Testis (tissue), 2 donors: Measurements from ENCODE around the gene GMPR.

ENCODE experiments used
- CTCF ChIP-seq, 3 experiments: fragments of 450-650 bp in 2 of 3; fragments of 200-600 bp in 1 of 3; sonication (generic) in 1 of 3; IDR thresholded peaks; one replicate each; pipeline ENCODE4 v1.5.1; 2016 to 2019; ENCODE audit warnings: antibody characterized with exemption in 3 of 3, mild to moderate bottlenecking in 2 of 3, moderate library complexity in 1 of 3
- POLR2A ChIP-seq: fragments of 450-650 bp; IDR thresholded peaks from one replicate; pipeline ENCODE4 v1.6.1; 2017; ENCODE audit warnings: antibody characterized with exemption, mild to moderate bottlenecking, moderate library complexity

DNA sequence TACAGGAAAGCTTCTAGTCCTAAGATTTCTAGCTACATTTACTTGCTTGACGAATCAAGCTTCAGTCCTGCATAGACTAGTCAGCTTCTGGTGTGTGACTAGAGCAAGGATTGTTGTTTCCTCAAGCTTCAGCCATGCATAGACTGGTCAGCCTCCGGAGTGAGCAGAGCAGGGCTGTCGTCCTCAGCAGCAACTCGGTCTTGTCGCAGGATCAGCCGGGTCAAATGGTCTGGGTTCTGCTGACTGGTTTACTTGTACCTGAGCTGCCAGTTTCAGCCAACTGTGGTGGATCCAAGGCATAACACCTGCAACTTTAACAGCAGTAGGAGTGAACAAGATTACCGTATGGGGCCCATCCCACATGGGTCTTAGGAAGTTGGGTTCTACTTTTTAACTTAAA, 10.8 kb upstream of the GMPR start:
- TF ChIP-seq CTCF (IDR thresholded peaks at IDR 0.05): no peak
- no peak for TF ChIP-seq POLR2A
